ENCODE data around the gene SPATA1.
"Not testable (repeated sequence)": the region's sequence is repeated elsewhere in the genome, so short reads cannot be mapped to it uniquely, and the experiment has no call there.

The SPATA1 gene

DNA sequence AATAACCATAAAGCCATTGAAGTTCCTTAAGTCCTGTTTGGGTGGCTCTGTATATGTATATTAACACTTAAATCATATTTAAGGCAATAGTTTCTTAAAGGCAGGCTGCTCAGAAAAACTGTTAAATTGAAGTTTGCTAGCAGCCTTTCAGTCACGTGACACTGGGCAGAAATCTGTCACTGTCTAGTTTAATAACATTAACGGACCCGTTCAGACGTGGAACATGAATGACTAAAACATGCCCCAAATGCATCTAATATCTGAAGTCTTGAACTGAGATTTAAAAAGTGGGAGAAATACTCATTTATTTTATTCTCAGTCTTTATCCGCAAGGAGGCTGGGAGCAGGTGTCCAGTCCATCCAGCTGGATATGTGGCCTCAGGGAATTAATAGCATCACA, 3.3 kb upstream of the SPATA1 start:
- H3K4me3 ChIP-seq (ENCODE audit: low read length), result no peak overlapping the region
- no peak for TF ChIP-seq ZNF274 (IDR thresholded peaks at IDR 0.05; ENCODE audit: low read depth, low read length)

GRCh38 chr1:84504580-84505492, 1.4 kb upstream of the SPATA1 start:
- H3K4me3 ChIP-seq (ENCODE audit: low read length), result peak overlapping the region; percentile 98
- TF ChIP-seq ZNF274 (IDR thresholded peaks at IDR 0.05; ENCODE audit: low read depth, low read length), result no peak

DNA sequence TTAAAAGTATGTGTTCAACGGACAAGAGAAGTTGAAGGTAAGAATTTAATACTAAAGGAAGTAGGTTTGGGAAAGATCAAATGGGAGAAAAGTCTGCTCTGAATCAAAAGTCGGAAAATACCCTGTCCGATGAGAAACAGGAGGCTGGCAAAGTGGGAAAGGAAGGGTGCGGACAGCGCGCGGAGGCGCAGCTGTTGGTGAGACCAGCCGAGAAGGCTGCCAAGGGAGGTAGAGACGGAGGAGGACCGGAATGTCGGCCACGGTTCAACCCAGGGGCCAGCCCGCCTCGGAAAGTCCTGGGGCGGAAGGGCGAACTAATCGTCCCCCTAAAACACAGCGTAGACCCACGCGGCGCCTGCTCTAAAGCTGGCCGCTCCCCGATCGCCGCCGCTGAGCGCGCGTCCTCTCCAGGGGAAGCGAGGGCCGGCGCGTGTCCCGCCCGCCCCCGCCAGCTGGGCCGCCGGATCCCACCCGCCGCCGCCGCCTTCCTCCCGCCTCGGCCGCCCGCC, 639 bp upstream of the SPATA1 start:
- TF ChIP-seq ZNF274 (IDR thresholded peaks at IDR 0.05; ENCODE audit: low read depth, low read length), result no peak
- H3K4me3 ChIP-seq (ENCODE audit: low read length), result peak overlapping the region; percentile 98

GRCh38 chr1:84506729-84507453, 705 bp downstream of the SPATA1 start:
- peak overlapping the region; percentile 98 for H3K4me3 ChIP-seq (ENCODE audit: low read length)

GRCh38 chr1:84507887-84508286, 1.7 kb downstream of the SPATA1 start:
- not testable (repeated sequence) for H3K4me3 ChIP-seq (ENCODE audit: low read length)

More at GRCh38 chr1:84506729-84507453, 705 bp downstream of the SPATA1 start:
- no peak for TF ChIP-seq ZNF274 (IDR thresholded peaks at IDR 0.05; ENCODE audit: low read depth, low read length)

- no peak overlapping the region for H3K4me3 ChIP-seq (ENCODE audit: low read length)
- TF ChIP-seq ZNF274 (IDR thresholded peaks at IDR 0.05; ENCODE audit: low read depth, low read length), result no peak
Observed at GRCh38 chr1:84508510-84508909, 2.3 kb downstream of the SPATA1 start.

- H3K4me3 ChIP-seq (ENCODE audit: low read length), result no peak overlapping the region
- TF ChIP-seq ZNF274 (IDR thresholded peaks at IDR 0.05; ENCODE audit: low read depth, low read length), result no peak
Observed at GRCh38 chr1:84509029-84509428, 2.8 kb downstream of the SPATA1 start.

GRCh38 chr1:84510165-84510564, 4.0 kb downstream of the SPATA1 start:
- no peak for TF ChIP-seq ZNF274 (IDR thresholded peaks at IDR 0.05; ENCODE audit: low read depth, low read length)
- H3K4me3 ChIP-seq (ENCODE audit: low read length), result no peak overlapping the region

DNA sequence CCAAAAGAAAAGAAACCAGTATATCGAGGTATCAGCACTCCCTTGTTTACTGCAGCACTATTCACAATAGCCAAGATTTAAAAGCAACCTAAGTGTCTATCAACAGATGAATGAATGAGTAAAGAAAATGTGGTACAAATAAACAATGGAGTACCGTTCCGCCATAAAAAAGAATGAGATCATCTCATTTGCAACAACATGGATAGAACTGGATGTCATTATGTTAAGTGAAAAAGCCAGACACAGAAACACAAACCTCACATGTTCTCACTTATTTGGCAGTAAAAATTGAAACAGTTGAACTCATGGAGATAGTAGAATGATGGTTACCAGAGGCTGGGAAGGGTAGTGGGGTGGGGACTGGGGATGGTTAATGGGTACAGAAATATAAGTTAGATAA, 4.5 kb downstream of the SPATA1 start:
- no peak for TF ChIP-seq ZNF274 (IDR thresholded peaks at IDR 0.05; ENCODE audit: low read depth, low read length)
- H3K4me3 ChIP-seq (ENCODE audit: low read length), result no peak overlapping the region

- TF ChIP-seq ZNF274 (IDR thresholded peaks at IDR 0.05; ENCODE audit: low read depth, low read length), result no peak
- H3K4me3 ChIP-seq (ENCODE audit: low read length), result no peak overlapping the region
Observed at GRCh38 chr1:84524590-84524989, 18.4 kb downstream of the SPATA1 start.

DNA sequence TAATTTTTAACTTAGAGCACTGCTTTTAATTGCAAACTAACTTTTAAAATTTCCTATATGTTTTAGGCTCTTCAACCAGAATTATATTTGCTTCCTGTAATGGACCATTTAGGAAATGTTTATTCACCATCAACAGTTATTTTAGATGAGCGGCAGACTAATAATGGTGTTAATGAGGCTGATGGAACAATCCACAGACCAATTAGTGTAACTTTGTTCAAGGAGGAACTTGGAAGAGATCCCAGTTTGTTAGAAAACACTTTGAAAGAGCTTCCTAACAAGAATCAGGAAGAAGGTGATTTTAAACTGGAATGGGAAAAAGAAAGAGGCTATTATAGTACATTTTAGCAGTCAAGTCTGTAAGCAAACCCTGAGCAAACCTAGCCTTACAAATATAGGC, 19.6 kb downstream of the SPATA1 start:
- H3K4me3 ChIP-seq (ENCODE audit: low read length), result no peak overlapping the region
- TF ChIP-seq ZNF274 (IDR thresholded peaks at IDR 0.05; ENCODE audit: low read depth, low read length), result no peak

- H3K4me3 ChIP-seq (ENCODE audit: low read length), result no peak overlapping the region
Observed at GRCh38 chr1:84538599-84538998, 32.4 kb downstream of the SPATA1 start.

DNA sequence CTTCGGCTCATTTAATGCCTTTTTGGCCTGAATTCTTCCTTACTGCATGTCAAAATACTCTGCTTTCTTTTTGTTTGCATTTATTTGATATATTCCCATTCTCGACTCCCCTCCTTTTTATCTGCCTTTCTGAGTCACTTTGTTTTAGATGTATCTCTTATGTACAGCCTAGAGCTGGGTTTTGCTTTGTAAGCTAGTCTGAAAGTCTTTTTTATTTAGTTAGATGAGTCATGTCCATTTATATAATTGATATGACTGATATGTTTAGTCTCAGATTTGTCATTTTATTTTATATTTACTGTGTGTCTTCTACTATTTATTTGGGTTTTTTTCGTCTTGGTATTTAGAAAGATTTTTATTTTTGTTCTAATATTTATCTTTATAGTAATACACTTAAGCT, 33.8 kb downstream of the SPATA1 start:
- H3K4me3 ChIP-seq (ENCODE audit: low read length), result no peak overlapping the region
- no peak for TF ChIP-seq ZNF274 (IDR thresholded peaks at IDR 0.05; ENCODE audit: low read depth, low read length)

More at GRCh38 chr1:84538599-84538998, 32.4 kb downstream of the SPATA1 start:
- no peak for TF ChIP-seq ZNF274 (IDR thresholded peaks at IDR 0.05; ENCODE audit: low read depth, low read length)

- H3K4me3 ChIP-seq (ENCODE audit: low read length), result no peak overlapping the region
Observed at GRCh38 chr1:84540759-84541158, 34.6 kb downstream of the SPATA1 start.

DNA sequence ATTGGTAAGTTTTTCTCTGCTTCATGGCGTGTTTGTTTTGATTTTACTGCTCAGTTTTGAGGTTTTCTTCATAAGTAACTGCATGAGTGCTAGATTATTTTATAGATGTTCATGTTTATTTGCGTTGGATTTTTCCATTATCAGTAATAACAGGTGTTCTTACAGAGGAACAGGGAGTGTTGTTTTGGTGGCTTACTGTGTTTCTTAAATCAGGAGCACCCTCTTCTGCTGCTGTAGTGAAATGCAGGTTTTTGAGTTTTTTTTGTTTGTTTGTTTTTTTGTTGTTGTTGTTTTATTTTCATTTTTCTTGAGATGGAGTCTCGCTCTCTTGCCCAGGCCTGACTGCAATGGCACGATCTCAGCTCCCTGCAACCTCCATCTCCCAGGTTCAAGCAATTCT, 35.5 kb downstream of the SPATA1 start:
- TF ChIP-seq ZNF274 (IDR thresholded peaks at IDR 0.05; ENCODE audit: low read depth, low read length), result no peak

More at GRCh38 chr1:84540759-84541158, 34.6 kb downstream of the SPATA1 start:
- no peak for TF ChIP-seq ZNF274 (IDR thresholded peaks at IDR 0.05; ENCODE audit: low read depth, low read length)

More for the DNA sequence above, 35.5 kb downstream of the SPATA1 start:
- H3K4me3 ChIP-seq (ENCODE audit: low read length), result no peak overlapping the region
